HL-60 (cell line): ENCODE measurements around the gene ENPP5.
A peak's percentile ranks its signal among the peaks of the same experiment; 100 is the strongest.
"Not testable (repeated sequence)": the region's sequence is repeated elsewhere in the genome, so short reads cannot be mapped to it uniquely, and the experiment has no call there.

Source experiments
- DNase-seq, 2 experiments: peaks; one replicate each; pipeline ENCODE4 v3.0.0-alpha.2; 2010 to 2020; ENCODE audit warnings: low read depth in 1 of 2, low spot score in 1 of 2
- H3K27ac ChIP-seq: fragments of 250-450 bp; sonication (Bioruptor Pico); replicated peaks from 2 replicates; pipeline ENCODE4 v1.5.1; 2020; ENCODE audit warnings: mild to moderate bottlenecking, moderate library complexity
- H3K27me3 ChIP-seq: fragments of 250-450 bp; sonication (Bioruptor Pico); 2 replicates; pipeline ENCODE4 v1.5.1; 2021; ENCODE audit warnings: mild to moderate bottlenecking, moderate library complexity; ENCODE audit not compliant: insufficient read depth, poor library complexity, severe bottlenecking
- H3K4me3 ChIP-seq: replicated peaks from 2 replicates; pipeline ENCODE4 v1.5.1; 2011; ENCODE audit warnings: mild to moderate bottlenecking, control low read depth, low read length; ENCODE audit not compliant: insufficient read depth
- CTCF ChIP-seq: IDR thresholded peaks from one replicate; pipeline ENCODE4 v1.5.1; 2011; ENCODE audit warnings: low read length, control low read depth, inconsistent platforms; ENCODE audit not compliant: insufficient read depth
- GABPA ChIP-seq: IDR thresholded peaks from 2 replicates; pipeline ENCODE4 v1.6.1; 2012; ENCODE audit warnings: low read depth
- POLR2AphosphoS5 ChIP-seq: IDR thresholded peaks from 2 replicates; pipeline ENCODE4 v1.6.1; 2012; ENCODE audit warnings: low read depth
- SPI1 ChIP-seq: IDR thresholded peaks from 2 replicates; pipeline ENCODE4 v1.6.1; 2012; ENCODE audit warnings: low read depth, mild to moderate bottlenecking, borderline replicate concordance
- TF ChIP-seq, protein P1 (sequence below): IDR thresholded peaks from 2 replicates; pipeline ENCODE4 v1.6.1; 2012; ENCODE audit warnings: low read depth; ENCODE audit not compliant: insufficient replicate concordance

ENPP5 gene

GRCh38 chr6:46128476-46128875, 42.3 kb downstream of the ENPP5 start:
- TF ChIP-seq CTCF (no peak), SPI1 (no peak), POLR2AphosphoS5 (no peak), GABPA (no peak)
- TF ChIP-seq, protein P1, sequence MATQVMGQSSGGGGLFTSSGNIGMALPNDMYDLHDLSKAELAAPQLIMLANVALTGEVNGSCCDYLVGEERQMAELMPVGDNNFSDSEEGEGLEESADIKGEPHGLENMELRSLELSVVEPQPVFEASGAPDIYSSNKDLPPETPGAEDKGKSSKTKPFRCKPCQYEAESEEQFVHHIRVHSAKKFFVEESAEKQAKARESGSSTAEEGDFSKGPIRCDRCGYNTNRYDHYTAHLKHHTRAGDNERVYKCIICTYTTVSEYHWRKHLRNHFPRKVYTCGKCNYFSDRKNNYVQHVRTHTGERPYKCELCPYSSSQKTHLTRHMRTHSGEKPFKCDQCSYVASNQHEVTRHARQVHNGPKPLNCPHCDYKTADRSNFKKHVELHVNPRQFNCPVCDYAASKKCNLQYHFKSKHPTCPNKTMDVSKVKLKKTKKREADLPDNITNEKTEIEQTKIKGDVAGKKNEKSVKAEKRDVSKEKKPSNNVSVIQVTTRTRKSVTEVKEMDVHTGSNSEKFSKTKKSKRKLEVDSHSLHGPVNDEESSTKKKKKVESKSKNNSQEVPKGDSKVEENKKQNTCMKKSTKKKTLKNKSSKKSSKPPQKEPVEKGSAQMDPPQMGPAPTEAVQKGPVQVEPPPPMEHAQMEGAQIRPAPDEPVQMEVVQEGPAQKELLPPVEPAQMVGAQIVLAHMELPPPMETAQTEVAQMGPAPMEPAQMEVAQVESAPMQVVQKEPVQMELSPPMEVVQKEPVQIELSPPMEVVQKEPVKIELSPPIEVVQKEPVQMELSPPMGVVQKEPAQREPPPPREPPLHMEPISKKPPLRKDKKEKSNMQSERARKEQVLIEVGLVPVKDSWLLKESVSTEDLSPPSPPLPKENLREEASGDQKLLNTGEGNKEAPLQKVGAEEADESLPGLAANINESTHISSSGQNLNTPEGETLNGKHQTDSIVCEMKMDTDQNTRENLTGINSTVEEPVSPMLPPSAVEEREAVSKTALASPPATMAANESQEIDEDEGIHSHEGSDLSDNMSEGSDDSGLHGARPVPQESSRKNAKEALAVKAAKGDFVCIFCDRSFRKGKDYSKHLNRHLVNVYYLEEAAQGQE, result no peak
- Histone ChIP-seq H3K27me3 (no peaks in the 10 kb centered on the region), H3K4me3 (no peak overlapping the region), H3K27ac (no peak overlapping the region)
- peak in 1 of 2 experiments; percentile 20 for DNase-seq

- H3K27me3 ChIP-seq, DNase-seq, H3K4me3 ChIP-seq, H3K27ac ChIP-seq: not testable (repeated sequence)
Measured at GRCh38 chr6:46119679-46120078, 51.1 kb downstream of the ENPP5 start.

DNA sequence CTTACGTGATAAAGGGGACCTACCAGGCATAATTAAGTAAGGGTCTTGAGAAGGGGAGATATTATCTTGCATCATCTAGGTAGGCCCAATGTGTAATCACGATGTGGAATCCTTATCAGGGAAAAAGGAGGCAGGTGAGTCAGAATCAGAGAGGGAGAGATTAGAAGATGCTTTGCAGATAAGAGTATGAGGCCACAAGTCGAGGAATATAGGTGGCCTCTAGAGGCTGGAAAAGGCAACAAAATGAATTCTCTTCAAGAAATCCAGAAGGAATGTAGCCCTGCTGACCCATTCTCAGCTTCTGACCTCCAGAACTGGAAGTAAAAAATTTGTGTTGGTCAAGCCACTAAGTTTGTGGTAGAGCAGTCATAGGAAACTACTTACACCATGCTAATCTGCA, 51.9 kb downstream of the ENPP5 start:
- TF ChIP-seq, protein P1, result no peak
- TF ChIP-seq GABPA (no peak), CTCF (no peak), POLR2AphosphoS5 (no peak)
- no peak for DNase-seq
- Histone ChIP-seq H3K27me3 (no peaks in the 10 kb centered on the region), H3K27ac (no peak overlapping the region), H3K4me3 (no peak overlapping the region)

GRCh38 chr6:46118157-46118556, 52.6 kb downstream of the ENPP5 start:
- H3K4me3 ChIP-seq, result no peak overlapping the region
- H3K27ac ChIP-seq, result no peak overlapping the region
- TF ChIP-seq GABPA (no peak), SPI1 (no peak), POLR2AphosphoS5 (no peak), CTCF (no peak)
- TF ChIP-seq, protein P1, result no peak
- DNase-seq, result no peak
- H3K27me3 ChIP-seq, result no peaks in the 10 kb centered on the region
